ENCODE results near the gene PAAF1.

DNA sequence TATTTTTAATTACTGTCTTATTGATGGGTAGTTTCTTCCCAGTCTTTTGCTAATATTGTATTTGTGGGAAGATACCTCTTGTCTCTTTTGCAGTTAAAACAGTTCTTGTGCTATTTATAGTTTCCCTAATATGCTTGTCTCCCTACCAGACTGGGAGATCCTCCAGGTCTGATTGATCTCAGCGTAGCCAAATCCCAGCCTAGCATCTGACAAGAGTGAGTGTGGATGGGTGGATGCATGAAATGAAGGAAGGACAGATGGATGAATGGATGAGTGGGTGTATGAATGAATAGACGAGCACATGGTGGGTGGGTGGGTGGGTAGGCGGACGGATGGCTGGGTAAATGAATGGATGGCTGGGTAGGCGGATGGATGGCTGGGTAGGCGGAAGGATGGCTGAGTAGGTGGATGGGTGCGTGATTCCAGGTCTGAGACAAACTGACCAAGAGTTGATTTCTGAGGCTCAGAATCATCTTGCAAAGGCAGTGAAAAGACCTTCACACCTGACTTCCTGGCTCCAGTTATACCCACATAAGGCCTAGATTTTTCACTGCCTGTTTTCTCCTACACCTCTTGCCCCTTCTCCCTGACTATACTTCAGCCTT lies 85.4 kb downstream of the PAAF1 start:
- TF ChIP-seq CTCF (IDR thresholded peaks at IDR 0.05) (no peak), POLR2A (IDR thresholded peaks at IDR 0.05) (no peak)
